RWPE1 (cell line): ENCODE results near the gene DMTF1.

Source experiments
- CTCF ChIA-PET: fragments of 350-600 bp; sonication (Branson Sonifier 250); formaldehyde crosslinking; extraction: SDS; loops from one replicate; lab custom pipeline; 2021; lab: Yijun Ruan, JAX
- POLR2A ChIA-PET: fragments of 400-600 bp; formaldehyde crosslinking; extraction: SDS; loops from one replicate; lab custom pipeline; 2020; ENCODE audit warnings: antibody characterized with exemption; ENCODE audit not compliant: low non-redundant PET; lab: Yijun Ruan, JAX
- DNase-seq: peaks from one replicate; pipeline ENCODE4 v3.0.0; 2012; ENCODE audit warnings: low spot score
- H3K27ac ChIP-seq: fragments of 450-650 bp; 2 replicates; pipeline ENCODE4 v1.5.1; 2017
- TF ChIP-seq, protein P1 (sequence below): fragments of 450-650 bp; conservative IDR thresholded peaks from 2 replicates; pipeline ENCODE4 v1.5.1; 2017; ENCODE audit warnings: low read depth, mild to moderate bottlenecking

Gene DMTF1

DNA sequence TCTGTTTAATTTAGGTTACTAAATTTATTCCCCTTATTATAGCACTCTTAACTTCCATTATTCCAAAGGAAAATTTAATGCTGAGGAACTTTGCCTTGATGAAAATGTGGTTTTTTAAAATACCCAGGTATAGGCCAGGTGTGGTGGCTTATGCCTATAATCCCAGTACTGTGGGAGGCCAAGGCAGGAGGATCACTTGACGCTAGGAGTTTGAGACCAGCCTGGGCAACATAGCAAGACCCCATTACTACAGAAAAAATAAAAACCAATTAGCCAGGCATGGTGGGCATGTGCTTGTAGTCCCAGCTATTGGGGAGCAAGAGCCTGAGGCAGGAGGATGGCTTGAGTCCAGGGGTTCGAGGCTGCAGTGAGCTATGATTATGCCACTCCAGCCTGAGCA lies 34.9 kb downstream of the DMTF1 start:
- CTCF ChIA-PET, result no interaction called here
- POLR2A ChIA-PET, result no interaction called here
- no peak for DNase-seq
- TF ChIP-seq, protein P1, sequence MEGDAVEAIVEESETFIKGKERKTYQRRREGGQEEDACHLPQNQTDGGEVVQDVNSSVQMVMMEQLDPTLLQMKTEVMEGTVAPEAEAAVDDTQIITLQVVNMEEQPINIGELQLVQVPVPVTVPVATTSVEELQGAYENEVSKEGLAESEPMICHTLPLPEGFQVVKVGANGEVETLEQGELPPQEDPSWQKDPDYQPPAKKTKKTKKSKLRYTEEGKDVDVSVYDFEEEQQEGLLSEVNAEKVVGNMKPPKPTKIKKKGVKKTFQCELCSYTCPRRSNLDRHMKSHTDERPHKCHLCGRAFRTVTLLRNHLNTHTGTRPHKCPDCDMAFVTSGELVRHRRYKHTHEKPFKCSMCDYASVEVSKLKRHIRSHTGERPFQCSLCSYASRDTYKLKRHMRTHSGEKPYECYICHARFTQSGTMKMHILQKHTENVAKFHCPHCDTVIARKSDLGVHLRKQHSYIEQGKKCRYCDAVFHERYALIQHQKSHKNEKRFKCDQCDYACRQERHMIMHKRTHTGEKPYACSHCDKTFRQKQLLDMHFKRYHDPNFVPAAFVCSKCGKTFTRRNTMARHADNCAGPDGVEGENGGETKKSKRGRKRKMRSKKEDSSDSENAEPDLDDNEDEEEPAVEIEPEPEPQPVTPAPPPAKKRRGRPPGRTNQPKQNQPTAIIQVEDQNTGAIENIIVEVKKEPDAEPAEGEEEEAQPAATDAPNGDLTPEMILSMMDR, result no peak
- no peak overlapping the region for H3K27ac ChIP-seq

DNA sequence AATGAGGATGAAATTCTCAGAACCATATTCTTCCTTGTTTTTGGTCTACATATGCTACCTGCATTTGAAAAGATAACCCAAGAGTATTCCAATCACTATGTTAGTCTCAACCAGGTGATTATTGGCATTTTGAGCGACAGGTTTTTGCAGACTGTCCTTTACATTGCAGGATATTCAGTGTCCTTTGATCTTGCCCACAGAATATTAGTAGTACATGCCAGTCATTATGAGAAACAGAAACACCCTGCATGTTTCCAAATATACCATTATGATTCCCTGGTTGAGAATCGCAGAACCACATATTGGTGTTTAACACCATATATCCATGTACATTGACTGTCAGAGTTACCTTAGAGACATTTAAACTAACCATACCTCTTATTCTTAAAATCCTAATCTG lies 36.7 kb downstream of the DMTF1 start:
- TF ChIP-seq, protein P1, result no peak
- ChIA-PET CTCF (no interaction called here), POLR2A (no interaction called here)
- DNase-seq, result no peak
- no peak overlapping the region for H3K27ac ChIP-seq

DNA sequence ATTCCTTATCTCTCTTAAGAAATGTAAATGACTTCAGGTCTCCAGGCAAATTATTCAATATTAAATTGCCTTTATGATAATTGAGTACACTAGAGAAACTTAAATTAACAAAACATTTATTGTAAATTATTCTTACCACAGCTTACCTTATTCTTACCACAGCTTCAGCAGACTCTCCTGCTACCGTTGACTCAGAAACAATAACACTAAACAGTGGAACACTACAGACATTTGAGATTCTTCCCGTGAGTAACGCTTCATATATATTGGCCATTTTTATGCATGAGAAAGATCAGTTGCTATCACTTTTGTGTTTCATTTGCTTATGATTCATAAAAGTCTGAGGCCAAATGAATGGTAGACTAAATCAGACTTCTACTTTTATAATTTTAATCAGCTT lies 38.5 kb downstream of the DMTF1 start:
- no peak overlapping the region for H3K27ac ChIP-seq
- ChIA-PET POLR2A (no interaction called here), CTCF (no interaction called here)
- TF ChIP-seq, protein P1, result no peak
- DNase-seq, result no peak

DNA sequence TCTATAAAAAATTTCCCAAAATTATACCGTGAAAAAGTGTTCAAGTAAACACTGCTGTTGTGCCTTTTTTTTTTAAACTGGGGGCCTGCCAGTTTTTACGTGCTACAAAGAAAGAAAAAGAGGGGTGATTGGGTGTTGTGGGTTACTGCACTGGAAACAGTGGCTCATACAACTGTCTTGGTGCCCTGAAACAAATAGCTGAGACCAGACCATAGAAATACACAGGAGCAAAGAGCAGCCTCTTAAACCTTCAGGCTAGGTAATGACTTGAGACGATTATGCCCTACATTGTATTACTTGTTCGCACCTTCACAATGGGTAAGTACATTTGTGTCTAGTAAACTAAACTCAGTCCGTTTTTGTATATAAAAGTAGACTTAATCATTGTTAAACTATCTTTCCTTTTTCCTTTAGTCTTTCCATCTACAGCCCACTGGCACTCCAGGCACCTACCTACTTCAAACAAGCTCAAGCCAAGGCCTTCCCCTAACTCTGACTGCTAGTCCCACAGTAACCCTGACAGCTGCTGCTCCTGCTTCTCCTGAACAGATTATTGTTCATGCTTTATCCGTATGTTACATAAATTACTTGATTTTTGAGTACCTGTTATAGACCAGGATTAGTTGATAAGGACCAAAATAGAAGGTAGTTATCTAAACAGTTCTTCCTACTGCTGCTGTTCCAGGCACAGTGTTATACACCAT lies 40.7 kb downstream of the DMTF1 start:
- ChIA-PET CTCF (interaction anchor here (0.6 kb wide), 1 partner anchor 164 kb away, joined by 3 read pairs; no protein-coding TSS in a partner anchor), POLR2A (no interaction called here)
- H3K27ac ChIP-seq, result no peak overlapping the region
- DNase-seq, result no peak
- TF ChIP-seq, protein P1, result no peak

DNA sequence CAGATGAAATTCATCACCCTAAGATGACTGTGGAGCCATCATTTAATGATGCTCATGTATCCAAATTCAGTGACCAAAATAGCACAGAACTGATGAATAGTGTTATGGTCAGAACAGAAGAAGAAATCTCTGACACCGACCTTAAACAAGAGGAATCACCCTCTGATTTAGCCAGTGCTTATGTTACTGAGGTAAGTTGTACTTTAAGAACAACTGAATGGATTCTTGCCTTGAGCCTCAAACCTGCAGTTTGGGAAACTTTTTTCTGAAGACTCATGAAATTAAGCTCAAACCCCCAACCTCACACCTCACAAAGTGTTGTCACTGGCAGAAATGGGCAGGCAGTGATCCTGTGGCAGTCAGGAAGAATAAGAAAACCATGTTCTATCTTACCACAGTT lies 41.7 kb downstream of the DMTF1 start:
- CTCF ChIA-PET, result no interaction called here

DNA sequence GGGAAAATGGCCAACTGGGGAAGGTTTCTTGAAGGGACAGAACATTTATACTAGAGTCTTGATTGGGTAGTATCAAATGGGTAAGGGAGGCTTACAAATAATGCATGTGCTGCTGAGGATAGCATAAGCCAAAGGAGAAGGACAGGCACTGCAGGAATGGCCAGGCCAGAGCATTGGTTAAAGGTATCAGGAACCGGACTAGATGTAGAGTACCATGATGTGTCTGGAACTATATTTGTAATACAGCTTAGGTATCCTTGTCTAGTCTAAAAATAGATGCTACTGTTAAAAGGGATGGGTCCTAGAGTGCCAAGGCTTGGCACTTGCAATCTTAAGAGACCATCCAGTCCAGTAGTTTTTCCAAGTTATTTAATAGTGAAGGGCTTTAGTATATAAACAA lies 47.0 kb downstream of the DMTF1 start:
- TF ChIP-seq, protein P1, result no peak
- DNase-seq, result no peak
- no peak overlapping the region for H3K27ac ChIP-seq
- ChIA-PET CTCF (no interaction called here), POLR2A (no interaction called here)

More for the DNA sequence above, 41.7 kb downstream of the DMTF1 start:
- no peak for DNase-seq
- TF ChIP-seq, protein P1, result no peak
- POLR2A ChIA-PET, result no interaction called here
- H3K27ac ChIP-seq, result no peak overlapping the region
